HUES64 (cell line): Measurements from ENCODE around the gene METTL22.

ENCODE experiments used
- H3K27ac ChIP-seq: 2 replicates; pipeline ENCODE4 v1.7.0; 2013; ENCODE audit warnings: low read depth, low read length, inconsistent platforms
- H3K27me3 ChIP-seq: 2 replicates; pipeline ENCODE4 v1.6.1; 2013; ENCODE audit warnings: mild to moderate bottlenecking, low read length; ENCODE audit not compliant: insufficient read depth
- H3K36me3 ChIP-seq: 2 replicates; pipeline ENCODE4 v1.6.1; 2013; ENCODE audit warnings: mild to moderate bottlenecking, low read length; ENCODE audit not compliant: insufficient read depth
- H3K4me1 ChIP-seq: 2 replicates; pipeline ENCODE4 v1.6.1; 2013; ENCODE audit warnings: mild to moderate bottlenecking, low read length, moderate library complexity; ENCODE audit not compliant: insufficient read depth
- H3K4me3 ChIP-seq: 2 replicates; pipeline ENCODE4 v1.5.1; 2013; ENCODE audit warnings: mild to moderate bottlenecking, low read length, moderate library complexity
- H3K9ac ChIP-seq: 2 replicates; pipeline ENCODE4 v1.6.1; 2013; ENCODE audit warnings: mild to moderate bottlenecking, low read depth, low read length
- H3K9me3 ChIP-seq: 2 replicates; pipeline ENCODE4 v1.6.1; 2013; ENCODE audit warnings: low read depth, low read length; ENCODE audit not compliant: insufficient read depth
- WGBS: fragments of 150-250, 120-280 bp; methylation state at CpG from one replicate; pipeline ENCODE4 v1.1.7; 2013; ENCODE audit warnings: missing lambda C conversion rate; 5-methylcytosine and 5-hydroxymethylcytosine counted together

METTL22 gene

GRCh38 chr16:8682551-8683259 is 61.2 kb downstream of the METTL22 start:
- no peaks in the 10 kb centered on the region for H3K36me3 ChIP-seq
- no peak overlapping the region for H3K9ac ChIP-seq
- H3K27ac ChIP-seq, result no peak overlapping the region
- H3K9me3 ChIP-seq, result no peaks in the 10 kb centered on the region
- 78% methylated on average over 9 of the region's 9 CpGs for WGBS
- H3K4me1 ChIP-seq, result no peaks in the 10 kb centered on the region; the same call in 1 of the 2 replicates
- no peak overlapping the region for H3K4me3 ChIP-seq
- H3K27me3 ChIP-seq, result no peaks in the 10 kb centered on the region

DNA sequence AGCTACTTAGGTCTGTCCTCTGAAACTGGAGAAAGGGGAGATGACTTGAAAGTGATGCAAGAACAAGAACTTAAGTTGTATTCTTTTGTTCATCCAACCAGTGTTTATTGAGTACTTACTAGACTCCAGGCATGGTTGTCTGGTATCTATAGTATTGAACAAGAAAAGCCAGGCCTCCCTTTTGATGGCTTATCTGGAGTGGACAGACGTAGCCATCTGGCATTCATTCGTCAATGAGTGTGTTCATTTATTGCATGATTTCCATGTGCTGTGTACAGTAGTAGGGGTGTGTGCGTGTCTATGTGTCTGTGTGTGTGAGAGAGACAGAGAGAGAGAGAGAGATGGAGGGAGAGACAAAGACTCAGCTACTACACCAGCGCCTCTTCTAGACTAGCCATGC is 62.1 kb downstream of the METTL22 start:
- H3K9ac ChIP-seq, result no peak overlapping the region
- no peak overlapping the region for H3K27ac ChIP-seq
- WGBS, result 62% methylated on average over 4 of the region's 4 CpGs
- H3K4me3 ChIP-seq, result no peak overlapping the region
- H3K27me3 ChIP-seq, result no peaks in the 10 kb centered on the region
- no peaks in the 10 kb centered on the region; the same call in 1 of the 2 replicates for H3K4me1 ChIP-seq
- H3K9me3 ChIP-seq, result no peaks in the 10 kb centered on the region
- H3K36me3 ChIP-seq, result no peaks in the 10 kb centered on the region

DNA sequence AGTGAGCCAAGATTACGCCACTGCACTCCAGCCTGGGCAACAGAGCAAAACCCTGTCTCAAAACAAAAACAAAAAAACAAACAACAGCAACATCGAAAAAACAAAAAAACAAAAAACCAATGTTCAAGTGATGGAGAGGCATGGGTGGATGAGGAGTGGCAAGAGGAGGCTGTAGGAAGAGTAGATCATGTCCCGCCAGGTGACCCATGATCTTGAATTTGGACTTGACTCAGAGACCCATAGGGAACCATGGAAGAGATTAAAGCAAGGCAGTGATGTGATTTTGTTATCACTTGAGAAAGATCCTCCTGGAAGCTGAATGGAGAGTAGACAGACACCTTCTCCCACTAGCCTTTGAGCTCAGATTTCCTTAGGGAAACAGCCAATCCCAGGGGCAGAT is 64.1 kb downstream of the METTL22 start:
- Histone ChIP-seq H3K27me3 (no peaks in the 10 kb centered on the region), H3K9ac (no peak overlapping the region), H3K4me3 (no peak overlapping the region), H3K9me3 (peaks cover 7% of the 10 kb centered on the region; the same call in 1 of the 2 replicates), H3K36me3 (no peaks in the 10 kb centered on the region), H3K27ac (no peak overlapping the region), H3K4me1 (no peaks in the 10 kb centered on the region; the same call in 1 of the 2 replicates)
- 46% methylated on average over 2 of the region's 3 CpGs for WGBS

DNA sequence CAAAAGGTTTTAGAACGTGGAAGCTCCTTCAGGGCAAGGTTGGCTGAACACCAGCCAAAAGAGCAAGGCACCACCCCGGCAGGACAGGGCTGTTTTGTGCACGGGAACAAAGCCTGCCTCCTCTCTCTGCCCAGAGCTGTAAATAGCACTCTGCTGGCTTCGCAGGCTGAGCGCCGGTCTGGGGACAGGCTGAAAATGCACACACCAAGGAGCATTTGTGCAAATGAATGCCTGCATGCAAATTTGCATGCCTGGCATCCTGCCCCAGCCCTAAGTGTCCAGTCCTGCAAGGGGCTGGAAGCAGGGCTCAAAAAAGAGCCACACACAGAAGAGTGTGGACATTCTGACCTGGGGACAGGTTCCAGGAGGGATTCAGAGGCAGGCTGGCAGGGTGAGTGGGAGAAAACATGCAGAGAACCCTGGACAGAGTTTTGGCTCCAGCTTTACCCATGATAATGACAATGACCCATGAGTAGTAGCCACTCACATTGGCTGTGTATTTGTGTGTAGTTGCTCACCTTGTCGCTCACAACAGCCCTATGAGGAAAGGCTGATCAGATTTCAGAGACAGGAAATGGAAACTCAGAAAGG is 64.6 kb downstream of the METTL22 start:
- WGBS, result 50% methylated on average over 7 of the region's 7 CpGs
- H3K27ac ChIP-seq, result no peak overlapping the region
- no peak overlapping the region for H3K9ac ChIP-seq

GRCh38 chr16:8686879-8687278 is 65.4 kb downstream of the METTL22 start:
- no peak overlapping the region for H3K27ac ChIP-seq
- 96% methylated on average over 9 of the region's 9 CpGs for WGBS
- H3K9ac ChIP-seq, result no peak overlapping the region
- no peaks in the 10 kb centered on the region for H3K27me3 ChIP-seq
- H3K9me3 ChIP-seq, result peaks cover 7% of the 10 kb centered on the region; the same call in 1 of the 2 replicates
- no peaks in the 10 kb centered on the region; the same call in 1 of the 2 replicates for H3K4me1 ChIP-seq
- H3K4me3 ChIP-seq, result no peak overlapping the region
- no peaks in the 10 kb centered on the region for H3K36me3 ChIP-seq

More for the DNA sequence above, 64.6 kb downstream of the METTL22 start:
- Histone ChIP-seq H3K36me3 (no peaks in the 10 kb centered on the region), H3K9me3 (peaks cover 7% of the 10 kb centered on the region; the same call in 1 of the 2 replicates), H3K27me3 (no peaks in the 10 kb centered on the region), H3K4me1 (no peaks in the 10 kb centered on the region; the same call in 1 of the 2 replicates), H3K4me3 (no peak overlapping the region)

- peaks cover 7% of the 10 kb centered on the region; the same call in 1 of the 2 replicates for H3K9me3 ChIP-seq
- H3K36me3 ChIP-seq, result no peaks in the 10 kb centered on the region
- no peak overlapping the region for H3K9ac ChIP-seq
- 80% methylated on average over 1 of the region's 1 CpG for WGBS
- no peaks in the 10 kb centered on the region; the same call in 1 of the 2 replicates for H3K4me1 ChIP-seq
- H3K27ac ChIP-seq, result no peak overlapping the region
- H3K4me3 ChIP-seq, result no peak overlapping the region
- no peaks in the 10 kb centered on the region for H3K27me3 ChIP-seq
These were observed 68.2 kb downstream of the METTL22 start for GRCh38 chr16:8689686-8690085.

- Histone ChIP-seq H3K4me1 (no peaks in the 10 kb centered on the region), H3K4me3 (no peak overlapping the region), H3K9me3 (peaks cover 7% of the 10 kb centered on the region; the same call in 1 of the 2 replicates), H3K9ac (no peak overlapping the region), H3K27me3 (no peaks in the 10 kb centered on the region), H3K27ac (no peak overlapping the region), H3K36me3 (no peaks in the 10 kb centered on the region)
- WGBS, result 80% methylated on average over 8 of the region's 8 CpGs
These were observed 70.2 kb downstream of the METTL22 start for GRCh38 chr16:8691728-8692127.

DNA sequence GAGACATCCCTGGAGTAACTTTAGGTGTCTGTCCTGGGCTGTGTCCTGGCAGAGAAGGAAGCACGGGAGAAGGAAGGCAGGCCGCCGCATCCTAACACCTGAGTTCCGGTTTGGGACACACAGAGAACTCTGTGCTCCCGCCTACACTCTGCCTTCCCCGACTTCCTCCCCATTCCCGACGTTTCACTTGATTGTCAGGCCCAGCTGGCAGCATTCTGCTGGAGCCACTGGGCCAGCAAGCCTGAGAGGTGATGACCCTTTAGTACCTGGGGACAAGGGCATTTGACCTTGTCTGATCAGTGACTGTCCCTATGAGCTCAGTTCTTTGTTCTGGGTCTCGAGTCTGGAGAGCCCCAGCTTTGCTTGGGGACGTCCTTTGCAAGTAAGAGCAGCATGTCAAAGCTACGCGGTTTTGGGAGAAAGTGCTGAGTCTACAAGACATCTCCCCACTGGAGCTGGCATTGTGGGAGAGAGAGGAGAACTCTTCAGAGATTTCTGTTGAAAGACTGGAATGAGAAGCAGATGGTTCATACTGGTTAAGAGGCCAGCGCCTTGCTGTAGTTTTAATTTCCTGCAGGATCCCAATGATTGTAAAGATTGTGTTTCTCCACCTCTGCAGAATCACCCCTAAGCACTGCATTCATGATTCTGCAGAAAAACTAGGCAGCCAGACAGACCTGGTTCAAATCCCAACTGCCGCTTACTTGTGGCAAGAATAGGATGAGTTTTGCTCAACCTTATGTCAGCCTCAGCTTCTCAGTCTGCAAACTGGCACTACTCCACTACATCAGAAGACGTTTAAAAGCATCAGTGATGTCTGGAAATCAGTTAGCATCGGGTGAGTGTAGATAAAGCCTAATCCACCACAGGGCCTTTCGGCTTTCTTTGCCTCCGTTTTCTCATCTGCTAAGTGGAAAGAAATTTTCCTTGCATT is 73.6 kb downstream of the METTL22 start:
- no peak overlapping the region for H3K4me3 ChIP-seq
- H3K36me3 ChIP-seq, result no peaks in the 10 kb centered on the region
- no peaks in the 10 kb centered on the region for H3K9me3 ChIP-seq
- H3K27me3 ChIP-seq, result no peaks in the 10 kb centered on the region
- WGBS, result 85% methylated on average over 18 of the region's 18 CpGs
- H3K9ac ChIP-seq, result no peak overlapping the region
- H3K27ac ChIP-seq, result no peak overlapping the region
- H3K4me1 ChIP-seq, result no peaks in the 10 kb centered on the region

DNA sequence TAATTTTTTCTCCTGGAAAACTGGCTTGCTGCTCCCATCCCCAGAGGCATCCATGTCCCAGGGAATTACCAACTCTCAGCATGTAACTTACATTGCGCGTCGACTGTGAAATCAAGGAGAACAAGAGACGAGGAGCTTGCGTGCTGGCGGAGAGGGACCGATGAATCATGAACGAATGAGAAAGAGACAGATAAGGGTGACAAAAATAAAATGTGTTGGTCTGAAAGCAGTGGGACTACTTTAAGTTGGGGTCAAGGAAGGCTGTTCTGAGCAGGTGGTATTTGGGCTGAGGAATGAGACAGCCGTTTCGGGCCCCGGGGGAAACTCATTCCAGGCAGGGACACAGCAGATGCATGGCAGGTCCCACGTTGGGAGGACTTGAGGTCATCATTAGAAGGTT is 75.4 kb downstream of the METTL22 start:
- no peaks in the 10 kb centered on the region for H3K4me1 ChIP-seq
- H3K27ac ChIP-seq, result no peak overlapping the region
- no peaks in the 10 kb centered on the region for H3K27me3 ChIP-seq
- H3K9ac ChIP-seq, result no peak overlapping the region
- H3K9me3 ChIP-seq, result no peaks in the 10 kb centered on the region
- no peaks in the 10 kb centered on the region for H3K36me3 ChIP-seq
- H3K4me3 ChIP-seq, result no peak overlapping the region
- 92% methylated on average over 12 of the region's 12 CpGs for WGBS

GRCh38 chr16:8697965-8698364 is 76.5 kb downstream of the METTL22 start:
- Histone ChIP-seq H3K9me3 (no peaks in the 10 kb centered on the region), H3K4me1 (no peaks in the 10 kb centered on the region), H3K36me3 (no peaks in the 10 kb centered on the region), H3K27ac (no peak overlapping the region), H3K9ac (no peak overlapping the region), H3K4me3 (no peak overlapping the region), H3K27me3 (no peaks in the 10 kb centered on the region)
- WGBS, result 31% methylated on average over 3 of the region's 3 CpGs
